SK-N-SH treated with all-trans-retinoic acid at 6 μM for 48 hours (cell line): ENCODE data around the gene TCF12.

Experiments used
- ATAC-seq: fragments of 200-7000 bp; cut with Tn5 transposase; 3 replicates; pipeline ENCODE4 v1.9.1; 2020; ENCODE audit warnings: mild to moderate bottlenecking, moderate library complexity
- ARNTL ChIP-seq: fragments of 450-650 bp; formaldehyde crosslinking; IDR thresholded peaks from 2 replicates; pipeline ENCODE4 v1.5.0; 2020; ENCODE audit warnings: low read depth, mild to moderate bottlenecking, moderate library complexity, borderline replicate concordance
- BACH2 ChIP-seq: fragments of 250-450 bp; sonication (Bioruptor Pico); IDR thresholded peaks from 2 replicates; pipeline ENCODE4 v1.9.0; 2021; ENCODE audit warnings: mild to moderate bottlenecking, borderline replicate concordance
- CREB5 ChIP-seq: fragments of 250-450 bp; sonication (Bioruptor Pico); IDR thresholded peaks from 2 replicates; pipeline ENCODE4 v1.5.1; 2020; ENCODE audit warnings: low read depth, mild to moderate bottlenecking, moderate library complexity
- CSDC2 ChIP-seq: fragments of 250-450 bp; sonication (Bioruptor Pico); IDR thresholded peaks from 2 replicates; pipeline ENCODE4 v1.5.0; 2020; ENCODE audit warnings: mild to moderate bottlenecking, moderate library complexity
- CSRNP3 ChIP-seq: fragments of 250-450 bp; sonication (Bioruptor Pico); IDR thresholded peaks from 2 replicates; pipeline ENCODE4 v1.5.1; 2021; ENCODE audit warnings: mild to moderate bottlenecking, moderate library complexity
- ESRRG ChIP-seq: fragments of 250-450 bp; sonication (Bioruptor Pico); IDR thresholded peaks from 2 replicates; pipeline ENCODE4 v1.6.1; 2021; ENCODE audit warnings: mild to moderate bottlenecking
- GLIS3 ChIP-seq: fragments of 250-450 bp; sonication (Bioruptor Pico); IDR thresholded peaks from 2 replicates; pipeline ENCODE4 v1.5.0; 2020; ENCODE audit warnings: mild to moderate bottlenecking, moderate library complexity
- ISL1 ChIP-seq: fragments of 250-450 bp; sonication (Bioruptor Pico); IDR thresholded peaks from 2 replicates; pipeline ENCODE4 v2.1.2; 2022; ENCODE audit warnings: mild to moderate bottlenecking, moderate library complexity
- OSR1 ChIP-seq: fragments of 250-450 bp; sonication (Bioruptor Pico); IDR thresholded peaks from 2 replicates; pipeline ENCODE4 v1.8.0; 2022; ENCODE audit warnings: moderate library complexity, mild to moderate bottlenecking, inconsistent platforms
- PATZ1 ChIP-seq: fragments of 250-450 bp; sonication (Bioruptor Pico); IDR thresholded peaks from 2 replicates; pipeline ENCODE4 v1.8.0; 2020; ENCODE audit warnings: mild to moderate bottlenecking, moderate library complexity, borderline replicate concordance
- POU6F1 ChIP-seq: fragments of 250-450 bp; sonication (Bioruptor Pico); IDR thresholded peaks from 2 replicates; pipeline ENCODE4 v1.8.0; 2021; ENCODE audit warnings: low read depth, mild to moderate bottlenecking, moderate library complexity, borderline replicate concordance
- PPARA ChIP-seq: fragments of 250-450 bp; sonication (Bioruptor Pico); IDR thresholded peaks from 2 replicates; pipeline ENCODE4 v1.5.0; 2020; ENCODE audit warnings: mild to moderate bottlenecking, borderline replicate concordance
- RARB ChIP-seq: fragments of 250-450 bp; sonication (Bioruptor Pico); IDR thresholded peaks from 2 replicates; pipeline ENCODE4 v1.8.0; 2021; ENCODE audit warnings: mild to moderate bottlenecking, moderate library complexity
- SNAI2 ChIP-seq: fragments of 250-450 bp; sonication (Bioruptor Pico); IDR thresholded peaks from 2 replicates; pipeline ENCODE4 v1.5.0; 2020; ENCODE audit warnings: mild to moderate bottlenecking, moderate library complexity
- TOX ChIP-seq: fragments of 250-450 bp; sonication (Bioruptor Pico); IDR thresholded peaks from 2 replicates; pipeline ENCODE4 v1.8.0; 2021; ENCODE audit warnings: mild to moderate bottlenecking, moderate library complexity, borderline replicate concordance
- TSHZ2 ChIP-seq: fragments of 250-450 bp; sonication (Bioruptor Pico); IDR thresholded peaks from 2 replicates; pipeline ENCODE4 v1.5.0; 2020; ENCODE audit warnings: mild to moderate bottlenecking, moderate library complexity
- ZC3H10 ChIP-seq: fragments of 250-450 bp; sonication (Bioruptor Pico); IDR thresholded peaks from 2 replicates; pipeline ENCODE4 v1.5.1; 2021; ENCODE audit warnings: mild to moderate bottlenecking, moderate library complexity
- ZFP3 ChIP-seq: fragments of 250-450 bp; sonication (Bioruptor Pico); IDR thresholded peaks from 2 replicates; pipeline ENCODE4 v1.5.0; 2020; ENCODE audit warnings: mild to moderate bottlenecking, moderate library complexity
- ZFP30 ChIP-seq: fragments of 450-650 bp; formaldehyde crosslinking; IDR thresholded peaks from 2 replicates; pipeline ENCODE4 v1.5.0; 2022; ENCODE audit warnings: mild to moderate bottlenecking, moderate library complexity
- ZNF565 ChIP-seq: fragments of 450-650 bp; formaldehyde crosslinking; conservative IDR thresholded peaks from 2 replicates; pipeline ENCODE4 v1.5.0; 2020; ENCODE audit warnings: low read depth, mild to moderate bottlenecking, moderate library complexity
- ZNF70 ChIP-seq: fragments of 450-650 bp; formaldehyde crosslinking; IDR thresholded peaks from 2 replicates; pipeline ENCODE4 v1.5.0; 2020; ENCODE audit warnings: mild to moderate bottlenecking, moderate library complexity
- ZNF8 ChIP-seq: fragments of 450-650 bp; formaldehyde crosslinking; IDR thresholded peaks from 2 replicates; pipeline ENCODE4 v1.5.0; 2020; ENCODE audit warnings: mild to moderate bottlenecking, moderate library complexity

TCF12 gene

GRCh38 chr15:56920367-56920627 lies 1.9 kb downstream of the TCF12 start:
- no peak for ATAC-seq
- TF ChIP-seq TSHZ2 (CRISPR knock-in tag) (no peak), ZNF70 (CRISPR knock-in tag) (no peak), ZNF565 (no peak), ESRRG (no peak), BACH2 (no peak), PATZ1 (no peak), GLIS3 (CRISPR knock-in tag) (no peak), ISL1 (no peak), ZC3H10 (no peak), ZFP30 (CRISPR knock-in tag) (no peak), POU6F1 (CRISPR knock-in tag) (no peak)

- ATAC-seq: no peak
- TF ChIP-seq RARB (CRISPR knock-in tag): no peak
- no peak for TF ChIP-seq GLIS3 (CRISPR knock-in tag)
- no peak for TF ChIP-seq ZNF8 (CRISPR knock-in tag)
- TF ChIP-seq ESRRG: no peak
- TF ChIP-seq OSR1 (CRISPR knock-in tag): no peak
- TF ChIP-seq CSRNP3: no peak
- no peak for TF ChIP-seq CREB5 (CRISPR knock-in tag)
- no peak for TF ChIP-seq PPARA (CRISPR knock-in tag)
- no peak for TF ChIP-seq ZFP3
- no peak for TF ChIP-seq ZNF70 (CRISPR knock-in tag)
- no peak for TF ChIP-seq BACH2
- TF ChIP-seq TOX: no peak
- no peak for TF ChIP-seq ZNF565
- no peak for TF ChIP-seq SNAI2 (CRISPR knock-in tag)
- TF ChIP-seq PATZ1: no peak
- no peak for TF ChIP-seq ARNTL (CRISPR knock-in tag)
- TF ChIP-seq CSDC2 (CRISPR knock-in tag): no peak
- TF ChIP-seq TSHZ2 (CRISPR knock-in tag): no peak
Observed at GRCh38 chr15:56923174-56923591, 4.7 kb downstream of the TCF12 start.
